ENCODE data around the gene ST14. TPM values are rescaled to one million over a fixed set of nuclear protein-coding genes. Genes with fewer than 3 reads are reported as not detected.

ST14 gene
- total and polyA plus RNA-seq, 12 donors, result 0.17 to 41.0 (median 10.4) TPM

DNA sequence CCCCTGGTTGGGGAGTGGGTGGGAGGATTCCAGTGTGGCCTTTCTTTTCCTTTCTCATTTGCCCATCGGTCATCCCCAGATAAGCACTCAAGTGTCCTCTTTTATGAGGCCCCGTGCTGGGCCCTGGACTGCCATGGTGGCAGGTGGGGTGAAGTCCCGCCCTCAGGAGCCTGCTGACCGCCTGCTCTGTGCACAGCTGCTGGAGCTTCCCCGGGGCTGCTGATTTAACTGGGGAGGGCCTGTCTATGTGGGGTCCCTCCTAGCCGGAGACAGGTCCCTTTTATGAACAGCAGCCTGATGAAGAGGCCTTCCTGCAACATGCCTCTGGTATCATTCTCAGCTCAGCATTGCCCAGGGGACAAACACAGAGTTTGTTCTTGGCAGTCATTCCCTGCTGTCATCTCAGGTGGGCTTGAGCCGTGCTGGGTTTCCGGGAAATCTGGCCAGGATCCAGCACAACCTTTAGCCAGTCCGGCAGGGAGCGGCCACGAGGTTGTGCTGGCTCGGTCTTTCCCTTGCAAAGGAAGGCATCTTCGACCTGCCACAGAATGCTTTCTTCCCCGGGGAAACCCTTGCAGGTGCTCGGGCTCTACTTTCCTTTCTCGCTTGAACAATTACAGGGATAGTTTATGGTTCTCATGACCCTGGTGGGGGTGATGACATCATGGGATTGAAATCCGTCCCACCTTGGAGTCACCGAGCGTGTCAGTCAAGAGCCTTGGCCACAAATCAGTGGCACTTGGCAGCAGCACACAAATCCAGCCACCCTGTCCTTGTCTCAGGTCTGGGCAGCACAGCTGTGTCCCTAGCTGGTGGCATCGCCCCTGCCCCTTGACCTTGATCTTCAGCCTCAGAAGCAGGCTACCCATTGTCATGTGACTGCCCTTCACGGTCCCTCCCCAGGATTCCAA, 20.1 kb downstream of the ST14 start:
- no peaks in the 10 kb centered on the region for H3K27me3 ChIP-seq
- DNase-seq, result peak; percentile 50 to 73 (median 62)
- intact Hi-C loops (cut with DNase I), result no loop called here
- WGBS, 4 donors, result 57 to 67% (median 60%) methylated on average over 14 to 21 of the region's 21 CpGs
- no peak overlapping the region for H3K4me3 ChIP-seq
- H3K27ac ChIP-seq, result peak overlapping the region in 4 of 5 donors; percentile 65 to 94 (median 78)
- TF ChIP-seq, protein P1, sequence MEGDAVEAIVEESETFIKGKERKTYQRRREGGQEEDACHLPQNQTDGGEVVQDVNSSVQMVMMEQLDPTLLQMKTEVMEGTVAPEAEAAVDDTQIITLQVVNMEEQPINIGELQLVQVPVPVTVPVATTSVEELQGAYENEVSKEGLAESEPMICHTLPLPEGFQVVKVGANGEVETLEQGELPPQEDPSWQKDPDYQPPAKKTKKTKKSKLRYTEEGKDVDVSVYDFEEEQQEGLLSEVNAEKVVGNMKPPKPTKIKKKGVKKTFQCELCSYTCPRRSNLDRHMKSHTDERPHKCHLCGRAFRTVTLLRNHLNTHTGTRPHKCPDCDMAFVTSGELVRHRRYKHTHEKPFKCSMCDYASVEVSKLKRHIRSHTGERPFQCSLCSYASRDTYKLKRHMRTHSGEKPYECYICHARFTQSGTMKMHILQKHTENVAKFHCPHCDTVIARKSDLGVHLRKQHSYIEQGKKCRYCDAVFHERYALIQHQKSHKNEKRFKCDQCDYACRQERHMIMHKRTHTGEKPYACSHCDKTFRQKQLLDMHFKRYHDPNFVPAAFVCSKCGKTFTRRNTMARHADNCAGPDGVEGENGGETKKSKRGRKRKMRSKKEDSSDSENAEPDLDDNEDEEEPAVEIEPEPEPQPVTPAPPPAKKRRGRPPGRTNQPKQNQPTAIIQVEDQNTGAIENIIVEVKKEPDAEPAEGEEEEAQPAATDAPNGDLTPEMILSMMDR (IDR thresholded peaks at IDR 0.05), result no peak
- TF ChIP-seq POLR2A (IDR thresholded peaks at IDR 0.05), result no peak
- H3K4me1 ChIP-seq (replicated peaks in 1 of 2), result peaks cover 27 to 28% of the 10 kb centered on the region in 2 donors
- H3K36me3 ChIP-seq (replicated peaks in 1 of 2), result no peaks in the 10 kb centered on the region
- no peaks in the 10 kb centered on the region for H3K9me3 ChIP-seq (replicated peaks in 1 of 3)

DNA sequence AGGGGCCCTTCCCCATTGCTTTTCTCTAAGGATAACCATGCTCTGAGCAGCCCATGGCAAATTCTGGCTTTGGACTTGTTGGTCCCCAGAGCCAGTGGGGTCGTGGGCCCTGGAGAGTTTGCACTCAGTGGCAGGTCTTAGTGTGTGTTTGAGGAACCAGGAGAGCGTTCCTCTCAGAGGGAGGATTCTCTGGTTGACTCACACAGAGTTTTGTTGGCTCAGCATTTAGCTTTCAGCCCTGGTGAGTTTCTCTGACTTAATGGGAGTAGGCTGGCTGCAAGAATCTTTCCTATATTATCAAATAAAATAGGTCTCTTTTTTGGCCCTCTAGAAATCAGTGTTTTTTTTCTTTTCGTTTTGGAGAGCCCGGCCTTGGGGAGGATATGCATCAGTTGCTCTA, 20.9 kb downstream of the ST14 start:
- Histone ChIP-seq H3K9me3 (replicated peaks in 1 of 3) (no peaks in the 10 kb centered on the region), H3K27me3 (no peaks in the 10 kb centered on the region), H3K27ac (peak overlapping the region in 4 of 5 donors; percentile 65 to 94 (median 78)), H3K4me1 (replicated peaks in 1 of 2) (peaks cover 27 to 28% of the 10 kb centered on the region in 2 donors), H3K4me3 (no peak overlapping the region), H3K36me3 (replicated peaks in 1 of 2) (no peaks in the 10 kb centered on the region)
- intact Hi-C loops (cut with DNase I), result no loop called here
- WGBS, 4 donors, result 33 to 37% (median 36%) methylated on average over 4 of the region's 4 CpGs
- peak in 6 of 7 donors; percentile 49 to 63 (median 56) for DNase-seq
- peak in 1 of 2 donors; percentile 15 for TF ChIP-seq POLR2A (IDR thresholded peaks at IDR 0.05)
- TF ChIP-seq, protein P1 (IDR thresholded peaks at IDR 0.05), result no peak

DNA sequence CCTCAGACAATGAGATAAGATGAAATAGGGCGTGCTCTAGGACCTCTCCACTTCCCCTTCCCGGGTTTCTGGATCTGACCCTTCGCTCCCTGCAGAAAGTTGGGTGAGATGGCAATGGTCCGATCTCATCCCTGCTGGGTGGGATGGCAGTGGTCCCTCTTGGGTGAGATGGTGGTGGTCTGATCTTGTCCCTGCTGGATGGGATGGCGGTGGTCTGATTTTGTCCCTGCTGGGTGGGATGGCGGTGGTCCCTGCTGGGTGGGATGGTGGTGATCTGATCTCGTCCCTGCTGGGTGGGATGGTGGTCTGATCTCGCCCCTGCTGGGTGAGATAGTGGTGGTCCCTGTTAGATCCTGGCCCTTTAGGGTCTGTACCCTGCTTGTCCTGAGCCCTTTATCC, 21.3 kb downstream of the ST14 start:
- Histone ChIP-seq H3K4me3 (no peak overlapping the region), H3K4me1 (replicated peaks in 1 of 2) (peaks cover 27 to 28% of the 10 kb centered on the region in 2 donors), H3K36me3 (replicated peaks in 1 of 2) (no peaks in the 10 kb centered on the region), H3K27me3 (no peaks in the 10 kb centered on the region), H3K9me3 (replicated peaks in 1 of 3) (no peaks in the 10 kb centered on the region), H3K27ac (peak overlapping the region; percentile 49 to 94 (median 75))
- no peak for DNase-seq
- intact Hi-C loops (cut with DNase I), result no loop called here
- 53 to 70% (median 70%) methylated on average over 4 to 8 of the region's 8 CpGs for WGBS, 4 donors
- TF ChIP-seq, protein P1 (IDR thresholded peaks at IDR 0.05), result no peak
- no peak for TF ChIP-seq POLR2A (IDR thresholded peaks at IDR 0.05)

DNA sequence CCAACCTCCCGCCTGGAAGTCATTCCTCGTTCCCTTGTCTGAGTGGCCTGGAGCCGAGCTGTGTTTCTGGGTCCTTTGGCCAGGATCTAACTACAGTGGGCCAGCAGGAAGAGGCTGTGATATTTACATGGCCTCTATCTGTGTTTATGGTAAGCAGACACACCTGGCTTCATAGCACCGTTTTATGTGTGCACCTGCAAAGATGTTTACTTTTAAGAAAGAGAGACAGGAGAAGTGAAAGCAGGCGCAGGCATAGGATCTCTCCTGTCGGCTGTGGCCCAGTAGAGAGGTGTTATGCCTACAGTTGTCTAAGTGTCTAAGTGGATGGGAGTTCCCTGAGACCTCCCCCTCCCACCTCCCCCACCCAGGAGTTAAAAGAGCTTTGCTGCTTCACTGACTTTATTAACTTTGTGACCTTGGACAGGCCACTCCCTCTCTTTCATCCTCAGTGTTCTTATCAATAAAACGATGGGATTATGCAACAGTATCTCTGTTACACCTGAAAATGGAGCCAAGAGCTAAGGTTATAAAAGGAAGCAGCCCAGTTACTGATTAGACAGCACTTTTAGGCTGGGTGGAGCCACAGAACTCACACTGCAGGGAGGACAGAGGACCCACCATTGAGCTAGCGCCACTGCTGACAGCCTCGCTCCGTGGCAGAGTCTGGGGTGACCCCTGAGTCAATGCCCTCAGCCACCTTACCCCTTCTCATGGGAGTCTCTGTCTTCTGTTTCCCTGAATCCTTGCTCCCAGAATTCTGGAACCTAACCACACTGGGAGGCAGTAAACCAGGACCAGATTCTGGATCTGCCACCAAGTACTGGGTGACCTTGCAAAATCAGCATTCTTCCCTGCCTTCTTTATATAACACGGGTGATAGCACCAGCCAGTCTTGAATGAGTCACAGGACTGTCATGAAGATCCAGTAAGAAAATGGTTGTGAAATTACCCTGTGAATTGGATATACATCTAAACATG, 22.0 kb downstream of the ST14 start:
- Histone ChIP-seq H3K36me3 (replicated peaks in 1 of 2) (no peaks in the 10 kb centered on the region), H3K4me1 (replicated peaks in 1 of 2) (peaks cover 27 to 28% of the 10 kb centered on the region in 2 donors), H3K27ac (peak overlapping the region; percentile 65 to 94 (median 79)), H3K4me3 (no peak overlapping the region), H3K9me3 (replicated peaks in 1 of 3) (no peaks in the 10 kb centered on the region), H3K27me3 (no peaks in the 10 kb centered on the region)
- TF ChIP-seq, protein P1 (IDR thresholded peaks at IDR 0.05), result no peak
- peak; percentile 26 to 80 for TF ChIP-seq POLR2A (IDR thresholded peaks at IDR 0.05)
- intact Hi-C loops (cut with DNase I), result no loop called here
- DNase-seq, result peak; percentile 46 to 85 (median 80)
- WGBS, 4 donors, result 39 to 54% (median 47%) methylated on average over 6 to 11 of the region's 11 CpGs

Measured in adrenal gland (tissue), 12 donors.